Effector CD4-positive, alpha-beta T cell (primary cell): ENCODE results near the gene PRKD3.
A peak's percentile ranks its signal among the peaks of the same experiment; 100 is the strongest.

Source experiments
- DNase-seq: peaks from one replicate; pipeline ENCODE4 v3.0.0-alpha.2; 2020
- total RNA-seq: gene quantifications from one replicate; lab custom pipeline; 2026; lab: John Stamatoyannopoulos, UW

The PRKD3 gene
- 25.9 reads per million, percentile 53 among the genes with 10 or more reads in this experiment for total RNA-seq

GRCh38 chr2:37324786-37325624, at the start of gene PRKD3:
TSS of gene PRKD3 (minus strand) at chr2:37324833. CDS start at chr2:37316524, 8,309 bp downstream.
- DNase-seq, result peak; percentile 30

DNA sequence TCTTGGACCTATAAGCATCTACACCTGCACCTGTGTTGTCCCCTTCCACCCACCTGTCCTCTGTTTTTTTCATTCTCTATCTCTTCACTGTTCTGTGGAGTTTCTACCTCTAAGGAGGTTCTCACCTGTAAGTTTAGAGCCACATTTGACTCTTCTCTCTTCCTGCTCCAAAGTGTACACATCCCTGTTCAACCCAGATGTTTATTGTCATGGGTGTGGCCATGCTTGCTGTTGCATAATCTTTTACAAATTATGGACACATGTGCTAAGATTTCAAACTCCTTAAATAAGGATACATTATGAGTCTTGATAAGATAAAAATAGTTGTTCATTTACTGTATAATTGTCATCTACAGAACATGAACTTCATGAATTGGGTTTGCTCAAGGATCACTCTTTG, 47.4 kb upstream of the PRKD3 start:
- no peak for DNase-seq

DNA sequence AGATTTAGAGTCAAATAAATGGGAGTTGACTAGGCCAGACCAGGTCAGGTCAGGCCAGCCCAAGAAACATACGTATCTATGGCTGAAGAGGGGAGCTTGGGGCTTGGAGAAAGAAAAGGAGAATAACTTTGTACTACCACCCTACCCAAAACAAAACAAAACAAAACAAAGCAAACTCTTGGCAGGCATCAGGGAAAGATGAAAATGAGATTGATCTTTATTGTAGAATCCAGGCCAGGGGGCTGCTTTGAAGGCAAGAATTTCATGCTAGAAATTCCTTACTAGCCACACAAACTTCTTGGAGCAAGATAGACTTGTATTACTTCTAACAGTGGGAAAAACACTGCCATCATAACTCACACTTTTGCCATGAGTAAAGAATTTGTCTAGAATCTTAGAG, 46.0 kb upstream of the PRKD3 start:
- DNase-seq, result no peak

DNA sequence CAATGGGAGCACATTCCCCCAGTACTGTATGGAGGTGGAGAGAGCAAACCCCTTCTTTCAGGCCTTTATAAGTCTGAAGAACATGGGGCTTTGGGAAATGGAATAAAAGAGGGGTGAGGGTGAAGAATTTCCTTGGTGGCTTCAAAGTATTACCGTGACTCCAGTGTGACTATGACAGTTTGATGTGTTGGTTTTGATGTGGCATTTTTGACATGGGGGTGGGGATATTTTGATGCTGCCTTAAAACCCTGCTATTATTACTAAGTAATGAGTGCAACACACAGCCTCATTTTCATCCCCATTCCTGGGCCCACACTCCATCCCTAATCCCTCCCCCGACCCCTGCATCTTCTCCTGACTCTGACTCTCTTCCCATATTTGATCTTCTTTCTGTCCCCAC, 43.4 kb upstream of the PRKD3 start:
- DNase-seq, result no peak

GRCh38 chr2:37367310-37367709, 42.7 kb upstream of the PRKD3 start:
- no peak for DNase-seq

DNA sequence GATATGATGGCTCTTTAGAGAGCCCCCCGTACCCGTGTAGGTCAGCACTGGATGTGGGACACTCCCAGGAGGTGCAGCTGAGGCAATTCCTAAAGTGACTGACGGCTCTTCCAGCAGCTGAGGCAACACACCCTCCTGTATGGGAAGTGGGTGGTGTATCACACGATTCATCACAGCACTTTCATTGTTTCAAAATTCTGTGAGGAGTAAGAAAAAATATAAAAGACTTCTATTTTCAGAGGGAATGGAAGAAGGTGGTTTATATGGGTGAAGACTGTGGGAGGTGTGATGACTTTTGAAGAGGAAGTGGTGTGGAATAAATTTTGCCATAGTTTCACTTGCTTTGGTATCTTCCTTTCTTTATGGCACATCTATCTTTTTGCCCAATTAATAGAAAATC, 42.1 kb upstream of the PRKD3 start:
- DNase-seq, result no peak

DNA sequence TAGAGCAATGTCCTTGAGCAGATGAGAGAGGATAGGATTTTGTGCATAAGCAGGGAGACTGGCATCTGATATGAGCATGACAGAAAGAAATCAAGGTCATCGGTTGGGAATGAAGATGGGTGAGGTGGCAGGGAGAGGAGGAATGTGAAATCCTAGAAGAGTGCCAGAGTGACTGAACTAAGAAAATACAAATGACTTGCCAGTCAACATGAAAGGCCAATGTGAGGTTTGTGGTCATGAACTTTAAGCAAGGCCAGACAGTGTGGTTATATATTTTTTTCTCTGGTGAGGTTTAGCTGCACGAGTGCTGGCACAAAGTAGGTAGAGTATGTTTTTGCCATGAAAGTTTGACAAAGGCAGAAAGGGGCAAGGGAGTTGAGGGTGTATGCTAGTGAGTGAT, 41.0 kb upstream of the PRKD3 start:
- DNase-seq, result no peak

DNA sequence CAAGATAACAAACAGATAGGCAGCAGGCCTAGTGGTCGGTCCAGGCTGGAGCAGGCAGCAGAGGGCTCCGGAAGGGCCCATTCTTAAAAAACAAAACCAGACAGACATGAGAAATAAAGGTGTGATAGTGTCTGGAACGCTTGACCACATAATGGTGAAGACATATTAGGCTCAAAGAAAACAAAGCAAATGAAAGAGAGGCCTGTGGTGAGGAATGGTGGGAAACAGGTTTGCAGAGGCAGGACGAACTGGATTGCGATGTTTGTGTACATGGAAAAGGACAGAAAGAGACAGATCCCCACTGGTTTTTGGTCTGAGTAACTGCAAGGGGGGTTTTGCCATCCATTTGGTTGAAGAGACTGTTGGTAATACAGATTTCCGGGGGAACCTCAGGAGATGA, 39.7 kb upstream of the PRKD3 start:
- no peak for DNase-seq

DNA sequence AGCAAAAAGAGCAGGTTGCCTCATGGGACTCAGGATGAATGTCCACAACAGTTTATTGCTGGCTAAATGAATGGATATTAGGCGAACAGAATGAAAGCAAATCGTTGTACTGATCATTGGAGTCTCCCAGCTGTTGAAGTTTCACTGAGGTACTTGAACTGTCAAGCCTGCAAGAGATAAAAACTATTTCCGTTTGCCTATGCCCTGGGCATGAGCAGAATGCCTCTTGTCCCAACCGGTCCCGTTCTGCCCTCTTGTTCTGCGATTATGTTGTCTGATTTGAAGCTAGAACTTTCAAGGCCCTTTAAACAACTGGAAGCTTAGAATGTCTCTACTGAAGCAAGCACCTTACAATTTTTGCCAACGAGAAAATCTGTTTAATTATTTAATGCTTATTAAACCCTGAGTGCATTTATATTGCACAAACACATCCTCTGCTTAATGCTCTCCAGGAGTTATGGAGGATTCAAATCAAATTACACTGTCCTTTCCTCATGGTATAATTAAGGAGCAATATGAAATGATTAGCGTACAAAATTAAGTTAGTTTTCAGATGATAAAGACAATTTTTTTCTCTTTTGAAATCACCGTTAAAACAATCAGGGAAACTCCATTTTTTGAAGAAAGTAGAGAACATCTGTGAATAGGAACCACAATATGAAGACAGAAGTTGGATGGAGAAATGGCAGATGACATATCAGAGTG, 37.5 kb upstream of the PRKD3 start:
- DNase-seq, result no peak

DNA sequence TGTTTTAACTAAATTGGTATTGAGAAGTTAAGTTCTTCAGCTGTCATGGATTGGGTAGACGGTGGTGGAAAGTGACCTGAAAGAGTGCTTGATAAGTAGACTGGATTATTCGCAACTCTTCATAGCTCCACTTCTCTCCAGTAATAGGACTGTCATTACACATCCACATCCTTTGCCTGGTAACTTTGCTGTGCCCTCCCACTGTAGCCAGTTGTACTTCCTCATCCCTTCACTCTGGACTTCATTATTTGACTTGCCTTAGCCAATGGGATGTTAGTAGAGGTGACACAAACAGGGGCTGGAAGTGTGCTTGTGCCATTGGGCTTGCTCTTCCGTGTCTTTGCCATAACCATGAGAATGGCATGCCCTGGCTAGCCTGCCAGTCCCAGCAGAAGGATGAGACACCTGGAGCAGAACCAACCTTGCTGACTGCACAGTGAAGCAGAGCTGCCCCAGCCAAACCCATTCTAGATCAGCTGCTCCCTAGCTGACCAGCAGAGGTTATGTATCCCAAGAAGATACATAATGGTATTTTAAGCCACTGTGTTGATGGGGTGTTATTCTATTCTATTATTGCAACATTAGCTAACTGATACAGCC, 36.7 kb upstream of the PRKD3 start:
- no peak for DNase-seq

DNA sequence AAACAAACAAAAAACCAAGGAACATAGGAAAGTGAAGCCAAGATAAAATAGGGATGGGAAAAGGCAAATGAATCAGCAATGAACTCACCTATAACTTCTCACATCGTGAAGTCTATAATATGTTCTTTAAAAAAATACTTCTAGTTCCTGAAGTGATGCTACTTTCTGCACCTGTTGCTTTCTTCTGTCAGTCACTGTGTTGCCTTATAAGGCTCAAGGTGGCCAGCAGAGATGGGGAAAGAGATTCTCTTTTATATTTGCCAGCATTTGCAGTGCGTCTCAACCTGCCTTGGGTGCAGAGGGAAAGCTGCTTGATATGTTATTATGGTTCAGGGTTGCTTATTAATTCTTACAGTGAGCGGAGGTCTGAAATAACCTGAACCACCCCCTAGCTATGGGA, 33.8 kb upstream of the PRKD3 start:
- DNase-seq, result no peak

DNA sequence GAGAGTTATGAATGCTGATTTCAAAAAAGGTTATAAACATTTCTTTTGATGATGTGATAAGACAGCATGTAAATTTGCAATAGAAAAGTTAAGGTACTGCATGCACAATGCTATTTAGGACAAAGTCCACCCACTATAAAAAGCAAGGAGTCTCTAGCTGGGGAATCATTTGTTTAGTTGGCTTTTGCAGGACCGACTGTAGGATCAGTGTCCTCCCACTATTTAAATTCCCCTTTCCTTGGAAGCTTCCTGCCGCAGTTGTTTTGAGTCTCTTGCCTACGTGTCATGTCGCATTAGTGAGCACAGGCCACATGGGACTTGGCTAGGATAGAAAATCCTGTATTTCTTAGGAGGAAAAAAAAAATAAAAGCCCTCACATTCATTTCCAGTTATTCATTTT, 32.9 kb upstream of the PRKD3 start:
- DNase-seq, result no peak

GRCh38 chr2:37357069-37357468, 32.4 kb upstream of the PRKD3 start:
- no peak for DNase-seq

DNA sequence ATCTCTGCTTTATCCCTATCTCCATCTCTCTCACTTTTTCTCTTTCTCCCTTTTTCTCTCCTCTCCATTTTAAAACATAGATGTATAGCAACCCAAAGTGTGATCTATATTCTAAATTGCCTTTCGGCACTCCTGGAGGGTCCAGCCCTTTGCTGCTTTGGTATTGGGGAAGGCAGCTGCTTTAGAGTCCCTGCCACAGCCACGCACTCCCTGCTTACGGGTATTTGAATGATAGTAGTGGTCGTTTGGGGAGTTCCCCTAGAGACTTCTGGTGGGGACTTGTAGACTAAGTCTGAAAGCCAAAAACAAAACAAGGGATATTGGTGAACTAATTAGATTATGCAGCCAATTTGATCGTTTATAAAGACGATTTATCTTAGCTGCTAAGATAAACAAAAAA, 31.7 kb upstream of the PRKD3 start:
- DNase-seq, result no peak

DNA sequence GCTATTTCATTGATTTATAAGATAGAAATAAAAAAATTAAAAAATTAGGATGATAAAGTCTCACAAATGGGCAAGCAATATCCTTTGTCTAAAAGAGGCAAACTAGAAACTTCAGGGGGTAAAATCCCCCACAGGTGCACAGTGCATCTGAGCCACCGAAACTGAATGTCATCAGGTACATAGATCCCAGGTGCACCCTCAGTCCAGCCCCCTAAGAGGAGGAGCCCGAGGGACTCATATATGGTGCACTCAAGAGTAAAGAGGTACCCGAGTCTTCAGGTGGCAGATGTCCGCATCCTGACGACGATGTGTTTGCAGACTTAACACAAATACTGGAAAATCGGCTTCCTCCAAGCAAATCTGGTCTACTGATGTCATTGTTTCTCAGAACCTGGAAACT, 31.1 kb upstream of the PRKD3 start:
- DNase-seq, result no peak

GRCh38 chr2:37354531-37354930, 29.9 kb upstream of the PRKD3 start:
- no peak for DNase-seq

DNA sequence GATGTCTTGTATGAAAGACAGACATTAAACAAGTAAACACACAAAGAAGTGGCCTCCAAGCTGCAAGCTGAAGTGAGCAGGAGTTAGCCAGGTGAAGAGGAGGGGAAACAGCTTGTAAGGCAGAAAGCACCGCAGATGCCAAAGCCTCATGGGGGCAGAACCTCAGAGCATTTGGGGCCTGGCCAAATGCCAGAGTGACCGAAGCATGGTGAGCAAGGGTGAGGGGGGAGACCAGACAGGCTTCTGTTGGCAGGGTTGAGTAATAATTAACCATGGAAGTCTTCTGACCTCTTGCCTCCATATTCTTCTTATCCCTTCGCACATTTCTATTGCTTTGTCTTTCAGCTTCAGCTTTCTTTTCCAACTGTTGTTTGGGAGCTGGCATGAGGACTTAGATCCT, 25.4 kb upstream of the PRKD3 start:
- no peak for DNase-seq

- DNase-seq, result no peak
These were observed 24.7 kb upstream of the PRKD3 start for GRCh38 chr2:37349231-37349860.

DNA sequence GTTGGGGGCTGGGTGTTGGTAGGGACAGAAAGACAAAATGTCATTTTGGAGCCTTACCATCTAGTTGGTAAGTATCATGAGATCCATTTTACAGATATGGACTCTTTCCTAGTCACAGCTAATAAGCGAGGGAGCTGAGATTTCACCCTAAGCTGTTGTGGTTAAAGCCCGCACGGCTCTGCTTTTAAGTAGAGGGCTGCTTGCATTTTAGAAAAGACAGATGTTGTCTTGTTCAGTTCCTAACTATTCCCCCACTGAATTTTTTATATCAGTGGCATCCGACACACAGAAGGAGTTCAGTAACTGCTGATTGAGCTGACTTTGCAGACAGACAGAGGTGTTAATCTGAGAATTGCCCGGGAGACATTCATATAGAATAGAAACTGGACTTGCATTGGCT, 23.5 kb upstream of the PRKD3 start:
- DNase-seq, result no peak

DNA sequence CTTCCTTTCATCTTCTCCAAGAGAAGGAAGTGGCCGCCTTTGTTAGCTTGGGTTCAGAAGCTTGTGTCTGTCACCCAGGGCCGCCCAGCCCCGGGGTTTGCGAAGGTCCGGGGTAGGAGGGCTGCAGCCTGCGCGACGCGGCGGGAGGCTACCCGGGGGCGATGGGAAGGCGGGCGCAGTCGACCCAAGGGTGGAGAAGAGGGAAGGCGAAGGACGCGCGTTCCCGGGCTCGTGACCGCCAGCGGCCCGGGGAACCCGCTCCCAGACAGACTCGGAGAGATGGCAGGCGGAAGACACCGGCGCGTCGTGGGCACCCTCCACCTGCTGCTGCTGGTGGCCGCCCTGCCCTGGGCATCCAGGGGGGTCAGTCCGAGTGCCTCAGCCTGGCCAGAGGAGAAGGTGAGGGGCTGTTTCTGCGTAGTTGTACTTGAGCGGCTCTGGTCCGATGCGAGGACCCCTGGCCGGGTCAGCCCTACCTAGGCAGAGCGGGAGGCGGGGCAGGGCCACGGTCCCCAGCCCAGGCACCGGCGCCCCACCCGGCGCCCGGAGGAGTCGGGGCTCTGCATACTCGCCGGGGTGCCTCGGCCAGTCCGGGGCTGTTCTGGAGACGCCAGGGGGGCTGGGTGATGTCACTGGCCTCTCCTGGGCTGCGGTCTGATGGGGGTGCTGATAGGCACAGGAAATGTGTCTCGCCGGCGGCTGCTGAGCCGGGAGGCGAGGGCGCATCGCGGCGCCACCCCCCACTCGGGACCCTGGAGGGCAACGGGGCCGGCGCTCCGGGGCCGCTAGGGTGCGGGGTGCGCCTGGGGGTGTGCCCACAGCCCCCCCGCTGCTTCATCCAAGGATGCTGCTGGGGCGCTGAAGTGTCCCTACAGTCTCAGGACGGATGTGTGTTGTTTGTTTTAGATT, 20.1 kb upstream of the PRKD3 start, which contains the start of gene QPCT:
Gene QPCT, plus strand, starts transcription at position 178 of the 909 bp plus-strand sequence. Its CDS starts 102 bp downstream, at position 280.
- peak; percentile 58 for DNase-seq

- DNase-seq, result no peak
These were observed 19.2 kb upstream of the PRKD3 start for GRCh38 chr2:37343537-37344434.
